Transverse colon (tissue), 4 donors: ENCODE measurements around the gene RHOT2. TPM values are rescaled to one million over a fixed set of nuclear protein-coding genes. Genes with fewer than 3 reads are reported as not detected.

Experiments used
- DNase-seq: peaks from one replicate; pipeline ENCODE4 v3.0.0-alpha.2; 2019
- H3K27ac ChIP-seq, 4 donors: fragments of 200-600 bp; sonication (generic); 2 replicates each; pipeline ENCODE4 v1.5.1; 2016 to 2018; ENCODE audit warnings: inconsistent platforms in 4 of 4
- H3K27me3 ChIP-seq: fragments of 200-600 bp; sonication (generic); 2 replicates; pipeline ENCODE4 v1.5.1; 2017; ENCODE audit warnings: inconsistent platforms
- H3K36me3 ChIP-seq, 4 donors: fragments of 200-600 bp; sonication (generic); 2 replicates each; pipeline ENCODE4 v1.5.1; 2017 to 2019; ENCODE audit warnings: inconsistent platforms in 4 of 4
- H3K4me1 ChIP-seq, 4 donors: fragments of 200-600 bp; sonication (generic); 2 replicates each; pipeline ENCODE4 v1.5.1; 2017 to 2020; ENCODE audit warnings: inconsistent platforms in 4 of 4
- H3K4me3 ChIP-seq, 4 donors: fragments of 200-600 bp; sonication (generic); 1 replicate in 1 of 4; 2 replicates in 3 of 4; pipeline versions ENCODE4 v1.5.1 to v1.6.1; 2017 to 2019; ENCODE audit warnings: inconsistent platforms in 4 of 4
- H3K9me3 ChIP-seq, 2 donors: fragments of 200-600 bp; sonication (generic); 2 replicates each; pipeline ENCODE4 v1.5.1; 2017 to 2019; ENCODE audit warnings: inconsistent platforms in 2 of 2
- EP300 ChIP-seq: sonication (generic); formaldehyde crosslinking; IDR thresholded peaks from one replicate; pipeline ENCODE4 v1.6.1; 2017; ENCODE audit warnings: antibody characterized with exemption, low read depth
- POLR2A ChIP-seq: fragments of 450-650 bp; IDR thresholded peaks from one replicate; pipeline ENCODE4 v1.6.1; 2016; ENCODE audit warnings: antibody characterized with exemption, mild to moderate bottlenecking, moderate library complexity
- POLR2AphosphoS5 ChIP-seq, 3 donors: sonication (generic); formaldehyde crosslinking; IDR thresholded peaks; one replicate each; pipeline ENCODE4 v1.6.1; 2016; ENCODE audit warnings: antibody characterized with exemption in 3 of 3
- WGBS, 2 donors: methylation state at CpG; one replicate each; pipeline ENCODE4 v1.1.5; 2018; ENCODE audit warnings: low coverage in 1 of 2; 5-methylcytosine and 5-hydroxymethylcytosine counted together
- in situ Hi-C, 4 donors: fragments of 200-750 bp; cut with MboI; loops; one replicate each; pipeline versions ENCODE4 v1.15.0 to v1.15.1; 2017; ENCODE audit warnings: low sequenced_read_pairs in 3 of 4, low pct_ligation_motif_present in 1 of 4, low pct_unique_long_range_greater_than_20kb in 1 of 4
- intact Hi-C: fragments of 100-400 bp; cut with DNase I; formaldehyde crosslinking; loops from one replicate; pipeline ENCODE4 v1.15.1; 2023; ENCODE audit warnings: low total_unique reads
- total RNA-seq, 4 donors: library from RNA; depleted of rRNA; stranded (reverse); fragments of >200 nt; gene quantifications; one replicate each; pipeline ENCODE4 v1.1.0, GENCODE V29; 2016
- TF ChIP-seq, protein P1 (sequence below), 5 experiments: fragments of 200-600 bp in 3 of 5; fragments of 450-650 bp in 2 of 5; sonication (generic) in 3 of 5; IDR thresholded peaks; 1 replicate in 2 of 5; 2 replicates in 3 of 5; pipeline ENCODE4 v1.5.1; 2016 to 2017; ENCODE audit warnings: antibody characterized with exemption in 5 of 5, inconsistent platforms in 3 of 5, mild to moderate bottlenecking in 2 of 5, moderate library complexity in 1 of 5

Gene RHOT2
- total RNA-seq, result 100 to 1,000 TPM; 133 to 386 (median 259) TPM

- in situ Hi-C loops, result no loop called here
- Histone ChIP-seq H3K4me3 (peak within 1 kb of the TSS; percentile 80 to 99 (median 88)), H3K27me3 (no peaks in the 10 kb centered on the region), H3K4me1 (peaks cover 9 to 20% (median 15%) of the 10 kb centered on the region in 4 donors), H3K27ac (peak within 1 kb of the TSS; percentile 89 to 94 (median 90)), H3K36me3 (peaks cover 0 to 26% (median 5%) of the 10 kb centered on the region in 4 donors), H3K9me3 (no peaks in the 10 kb centered on the region)
- DNase-seq, result peak; percentile 96
- 1% methylated on average over 16 of the region's 78 CpGs; no CpG with 5 or more reads in 1 of the 2 donors for WGBS, 2 donors
- TF ChIP-seq POLR2AphosphoS5 (IDR thresholded peaks at IDR 0.05) (peak; percentile 71 to 89 (median 82)), POLR2A (peak; percentile 81), EP300 (no peak)
- TF ChIP-seq, protein P1, sequence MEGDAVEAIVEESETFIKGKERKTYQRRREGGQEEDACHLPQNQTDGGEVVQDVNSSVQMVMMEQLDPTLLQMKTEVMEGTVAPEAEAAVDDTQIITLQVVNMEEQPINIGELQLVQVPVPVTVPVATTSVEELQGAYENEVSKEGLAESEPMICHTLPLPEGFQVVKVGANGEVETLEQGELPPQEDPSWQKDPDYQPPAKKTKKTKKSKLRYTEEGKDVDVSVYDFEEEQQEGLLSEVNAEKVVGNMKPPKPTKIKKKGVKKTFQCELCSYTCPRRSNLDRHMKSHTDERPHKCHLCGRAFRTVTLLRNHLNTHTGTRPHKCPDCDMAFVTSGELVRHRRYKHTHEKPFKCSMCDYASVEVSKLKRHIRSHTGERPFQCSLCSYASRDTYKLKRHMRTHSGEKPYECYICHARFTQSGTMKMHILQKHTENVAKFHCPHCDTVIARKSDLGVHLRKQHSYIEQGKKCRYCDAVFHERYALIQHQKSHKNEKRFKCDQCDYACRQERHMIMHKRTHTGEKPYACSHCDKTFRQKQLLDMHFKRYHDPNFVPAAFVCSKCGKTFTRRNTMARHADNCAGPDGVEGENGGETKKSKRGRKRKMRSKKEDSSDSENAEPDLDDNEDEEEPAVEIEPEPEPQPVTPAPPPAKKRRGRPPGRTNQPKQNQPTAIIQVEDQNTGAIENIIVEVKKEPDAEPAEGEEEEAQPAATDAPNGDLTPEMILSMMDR (IDR thresholded peaks at IDR 0.05), result peak; percentile 57 to 94 (median 71)
- intact Hi-C loops, result no loop called here
These were observed at the start of gene RHOT2 for GRCh38 chr16:667780-668518. Gene RHOT2, plus strand, starts transcription at chr16:668132. Its CDS starts 68 bp downstream, at chr16:668200.

DNA sequence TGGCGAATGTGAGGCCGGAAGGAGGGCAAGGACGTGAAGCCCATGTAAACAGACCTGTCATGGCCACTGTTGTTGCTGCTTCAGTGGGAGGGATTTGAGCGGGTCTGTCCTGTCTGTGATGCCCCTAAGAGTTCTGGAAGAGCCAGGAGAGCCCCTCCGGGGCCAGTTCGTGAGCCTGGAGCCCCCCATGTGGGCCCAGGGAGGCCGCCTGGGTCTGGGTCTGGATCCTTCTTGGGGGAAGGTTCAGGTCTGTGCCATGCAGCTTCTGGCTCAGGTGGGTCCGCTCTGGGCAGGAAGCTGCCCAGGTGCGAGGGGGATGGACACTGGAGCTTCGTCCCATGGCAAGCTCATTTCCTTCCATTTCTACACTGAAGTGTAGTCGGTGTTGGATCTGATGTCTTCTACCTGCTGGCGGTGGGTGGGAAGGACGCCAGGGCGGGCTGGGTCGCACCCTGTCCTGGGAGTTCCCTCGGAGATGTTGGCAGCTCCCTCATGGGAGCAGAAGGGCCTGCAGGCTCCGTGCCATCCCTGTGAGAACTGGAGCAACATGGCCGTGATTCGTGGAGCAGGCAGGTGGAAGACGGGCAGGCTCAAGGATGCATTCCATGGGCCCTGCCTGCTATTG is 48.3 kb upstream of the RHOT2 start:
- TF ChIP-seq EP300, result no peak
- no peak for TF ChIP-seq POLR2AphosphoS5 (IDR thresholded peaks at IDR 0.05)
- TF ChIP-seq POLR2A, result no peak
- TF ChIP-seq, protein P1 (IDR thresholded peaks at IDR 0.05), result no peak
- no peak for DNase-seq
- in situ Hi-C loops, result loop anchor here in 1 of 4 donors (25.0 kb wide), 1 partner anchor 107 kb away; no protein-coding TSS in a partner anchor
- Histone ChIP-seq H3K9me3 (no peaks in the 10 kb centered on the region), H3K4me3 (no peak overlapping the region), H3K4me1 (peaks cover 0 to 21% (median 3%) of the 10 kb centered on the region in 4 donors), H3K27ac (no peak overlapping the region), H3K36me3 (no peaks in the 10 kb centered on the region), H3K27me3 (no peaks in the 10 kb centered on the region)
- 90 to 97% methylated on average over 4 to 20 of the region's 20 CpGs for WGBS, 2 donors
- intact Hi-C loops, result no loop called here

GRCh38 chr16:620700-621525 is 47.0 kb upstream of the RHOT2 start:
- Histone ChIP-seq H3K4me3 (no peak overlapping the region), H3K27ac (no peak overlapping the region), H3K4me1 (peaks cover 0 to 15% (median 3%) of the 10 kb centered on the region in 4 donors), H3K27me3 (no peaks in the 10 kb centered on the region), H3K36me3 (no peaks in the 10 kb centered on the region), H3K9me3 (no peaks in the 10 kb centered on the region)
- WGBS, 2 donors, result 57 to 91% methylated on average over 1 to 23 of the region's 41 CpGs
- TF ChIP-seq EP300 (no peak), POLR2AphosphoS5 (IDR thresholded peaks at IDR 0.05) (no peak), POLR2A (no peak)
- TF ChIP-seq, protein P1 (IDR thresholded peaks at IDR 0.05), result no peak
- intact Hi-C loops (no loop called here), in situ Hi-C loops (loop anchor here in 1 of 4 donors (25.0 kb wide), 1 partner anchor 109 kb away; no protein-coding TSS in a partner anchor)
- no peak for DNase-seq
